Liver (tissue), 9 donors: ENCODE results near the gene CEP250. TPM values are rescaled to one million over a fixed set of nuclear protein-coding genes. Genes with fewer than 3 reads are reported as not detected.

Source experiments
- DNase-seq: peaks from one replicate; pipeline ENCODE4 v3.0.0-alpha.2; 2017; ENCODE audit warnings: low spot score
- H3K27ac ChIP-seq, 2 donors: one replicate each; pipeline ENCODE4 v1.7.0; 2013; ENCODE audit warnings: inconsistent platforms in 2 of 2, low read length in 2 of 2, control low read depth in 1 of 2, low read depth in 1 of 2, mild to moderate bottlenecking in 1 of 2
- H3K27me3 ChIP-seq, 4 donors: one replicate each; pipeline versions ENCODE4 v1.6.1 to v1.7.0; 2013; ENCODE audit warnings: low read length in 3 of 4, inconsistent platforms in 1 of 4, mild to moderate bottlenecking in 1 of 4, moderate library complexity in 1 of 4; ENCODE audit not compliant: control insufficient read depth in 4 of 4, insufficient read depth in 4 of 4
- H3K36me3 ChIP-seq, 4 donors: one replicate each; pipeline versions ENCODE4 v1.6.1 to v1.7.0; 2013; ENCODE audit warnings: low read length in 3 of 4, mild to moderate bottlenecking in 3 of 4, low read depth in 1 of 4, moderate library complexity in 1 of 4; ENCODE audit not compliant: control insufficient read depth in 4 of 4, insufficient read depth in 3 of 4
- H3K4me1 ChIP-seq, 4 donors: one replicate each; pipeline versions ENCODE4 v1.6.1 to v1.7.0; 2013; ENCODE audit warnings: low read length in 3 of 4, mild to moderate bottlenecking in 3 of 4, moderate library complexity in 1 of 4; ENCODE audit not compliant: control insufficient read depth in 4 of 4, insufficient read depth in 4 of 4
- H3K4me3 ChIP-seq, 3 donors: one replicate each; pipeline versions ENCODE4 v1.6.1 to v1.7.0; 2013; ENCODE audit warnings: low read length in 3 of 3, control low read depth in 1 of 3, low read depth in 1 of 3, mild to moderate bottlenecking in 1 of 3
- H3K9ac ChIP-seq, 2 donors: one replicate each; pipeline ENCODE4 v1.7.0; 2013; ENCODE audit warnings: low read length in 2 of 2, mild to moderate bottlenecking in 2 of 2, moderate library complexity in 2 of 2, control low read depth in 1 of 2, low read depth in 1 of 2
- H3K9me3 ChIP-seq, 4 donors: one replicate each; pipeline versions ENCODE4 v1.6.1 to v1.7.0; 2013; ENCODE audit warnings: low read length in 3 of 4; ENCODE audit not compliant: control insufficient read depth in 4 of 4
- EGR1 ChIP-seq, 2 donors: IDR thresholded peaks; 2 replicates each; pipeline ENCODE4 v1.6.1; 2016 to 2018; ENCODE audit warnings: antibody characterized with exemption in 2 of 2, low read depth in 2 of 2
- FOXA1 ChIP-seq: IDR thresholded peaks from 2 replicates; pipeline ENCODE4 v1.6.1; 2016; ENCODE audit warnings: antibody characterized with exemption
- FOXA2 ChIP-seq: IDR thresholded peaks from 2 replicates; pipeline ENCODE4 v1.6.1; 2016; ENCODE audit warnings: antibody characterized with exemption
- GABPA ChIP-seq, 2 donors: IDR thresholded peaks in 1 of 2; conservative IDR thresholded peaks in 1 of 2; 2 replicates each; pipeline ENCODE4 v1.6.1; 2016; ENCODE audit warnings: antibody characterized with exemption in 2 of 2, mild to moderate bottlenecking in 1 of 2, moderate library complexity in 1 of 2
- HNF4A ChIP-seq, 2 donors: conservative IDR thresholded peaks; 2 replicates each; pipeline ENCODE4 v1.6.1; 2016; ENCODE audit warnings: antibody characterized with exemption in 2 of 2, mild to moderate bottlenecking in 2 of 2
- JUND ChIP-seq, 2 donors: IDR thresholded peaks; 2 replicates each; pipeline ENCODE4 v1.6.1; 2016; ENCODE audit warnings: antibody characterized with exemption in 2 of 2
- NR2F2 ChIP-seq: IDR thresholded peaks from 2 replicates; pipeline ENCODE4 v1.6.1; 2016; ENCODE audit warnings: antibody characterized with exemption
- TAF1 ChIP-seq: conservative IDR thresholded peaks from 2 replicates; pipeline ENCODE4 v1.6.1; 2016; ENCODE audit warnings: antibody characterized with exemption, mild to moderate bottlenecking
- YY1 ChIP-seq: IDR thresholded peaks from 2 replicates; pipeline ENCODE4 v1.6.1; 2016; ENCODE audit warnings: antibody characterized with exemption, mild to moderate bottlenecking
- WGBS: extraction: QIAGEN DNeasy Blood & Tissue Kit; methylation state at CpG from one replicate; pipeline ENCODE4 v1.1.7; 2013; 5-methylcytosine and 5-hydroxymethylcytosine counted together
- polyA plus RNA-seq, 2 donors: library from polyadenylated mRNA; stranded (reverse) in 1 of 2; unstranded in 1 of 2; fragments of 200-250 nt in 1 of 2; fragments of >200 nt in 1 of 2; fragmentation: Nextera tagmentation in 1 of 2; extraction: Ambion mirVana in 1 of 2; gene quantifications; one replicate each; pipeline versions ENCODE4 v1.2.1 to v1.2.3, GENCODE V29; 2013 to 2015
- total RNA-seq, 2 donors: library from RNA; depleted of rRNA; stranded (reverse); fragments of >200 nt; gene quantifications; one replicate each; pipeline ENCODE4 v1.2.3, GENCODE V29; 2014
- TF ChIP-seq, protein P1 (sequence below): IDR thresholded peaks from 2 replicates; pipeline ENCODE4 v1.6.1; 2016; ENCODE audit warnings: antibody characterized with exemption
- TF ChIP-seq, protein P2 (sequence below): IDR thresholded peaks from 2 replicates; pipeline ENCODE4 v1.6.1; 2016; ENCODE audit warnings: antibody characterized with exemption, mild to moderate bottlenecking
- TF ChIP-seq, protein P3 (sequence below): IDR thresholded peaks from 2 replicates; pipeline ENCODE4 v1.6.1; 2016; ENCODE audit warnings: antibody characterized with exemption
- TF ChIP-seq, protein P4 (sequence below): IDR thresholded peaks from 2 replicates; pipeline ENCODE4 v1.6.1; 2016; ENCODE audit warnings: antibody characterized with exemption
- donor health status: healthy.
- donor health status: healthy.
- donor health status: healthy.
- donor health status: healthy.
- donor health status: healthy.

CEP250 gene
- total and polyA plus RNA-seq, 4 donors: 3.4 to 13.3 (median 8.3) TPM

DNA sequence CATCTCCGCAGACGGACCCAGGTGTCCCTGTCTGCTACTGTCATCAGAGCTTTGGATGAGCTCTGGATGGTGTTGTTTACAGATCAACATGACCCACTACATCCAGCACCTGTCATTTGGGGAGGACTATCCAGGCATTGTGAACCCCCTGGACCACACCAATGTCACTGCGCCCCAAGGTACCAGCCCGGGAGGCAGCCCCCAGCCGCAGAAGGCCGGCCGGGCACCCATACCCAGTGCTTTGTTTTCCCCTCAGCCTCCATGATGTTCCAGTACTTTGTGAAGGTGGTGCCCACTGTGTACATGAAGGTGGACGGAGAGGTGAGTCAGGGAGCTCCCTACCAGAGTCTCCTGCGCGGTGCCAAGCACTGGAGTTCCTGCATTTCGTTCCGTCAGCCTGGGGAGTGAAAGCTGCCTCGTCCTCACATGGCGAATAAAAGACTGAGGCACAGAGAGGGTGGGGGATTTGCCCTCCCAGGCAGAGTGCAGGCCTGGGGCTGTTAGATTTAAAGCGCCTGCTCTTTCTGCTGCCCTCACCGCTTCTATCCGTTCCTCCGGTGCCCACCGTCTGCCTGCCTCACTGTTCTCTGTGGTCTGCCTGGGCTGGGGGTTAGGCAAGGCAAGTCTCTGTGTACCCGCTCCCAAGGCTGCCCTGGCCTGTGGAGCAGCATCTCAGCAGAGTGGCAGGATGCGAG lies 100.7 kb downstream of the CEP250 start:
- no peak for DNase-seq
- no peak overlapping the region for H3K9ac ChIP-seq
- no peaks in the 10 kb centered on the region for H3K9me3 ChIP-seq
- H3K27me3 ChIP-seq: no peaks in the 10 kb centered on the region
- no peaks in the 10 kb centered on the region for H3K4me1 ChIP-seq
- no peak overlapping the region for H3K4me3 ChIP-seq
- WGBS: 97% methylated on average over 21 of the region's 21 CpGs
- H3K36me3 ChIP-seq: peaks cover 6 to 51% (median 40%) of the 10 kb centered on the region in 4 donors
- H3K27ac ChIP-seq: no peak overlapping the region
- no peak for TF ChIP-seq FOXA1
- TF ChIP-seq, protein P1, sequence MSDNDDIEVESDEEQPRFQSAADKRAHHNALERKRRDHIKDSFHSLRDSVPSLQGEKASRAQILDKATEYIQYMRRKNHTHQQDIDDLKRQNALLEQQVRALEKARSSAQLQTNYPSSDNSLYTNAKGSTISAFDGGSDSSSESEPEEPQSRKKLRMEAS: no peak
- TF ChIP-seq EGR1 (IDR thresholded peaks at IDR 0.05; ENCODE audit: low read depth in 2 of 2): no peak
- TF ChIP-seq, protein P2, sequence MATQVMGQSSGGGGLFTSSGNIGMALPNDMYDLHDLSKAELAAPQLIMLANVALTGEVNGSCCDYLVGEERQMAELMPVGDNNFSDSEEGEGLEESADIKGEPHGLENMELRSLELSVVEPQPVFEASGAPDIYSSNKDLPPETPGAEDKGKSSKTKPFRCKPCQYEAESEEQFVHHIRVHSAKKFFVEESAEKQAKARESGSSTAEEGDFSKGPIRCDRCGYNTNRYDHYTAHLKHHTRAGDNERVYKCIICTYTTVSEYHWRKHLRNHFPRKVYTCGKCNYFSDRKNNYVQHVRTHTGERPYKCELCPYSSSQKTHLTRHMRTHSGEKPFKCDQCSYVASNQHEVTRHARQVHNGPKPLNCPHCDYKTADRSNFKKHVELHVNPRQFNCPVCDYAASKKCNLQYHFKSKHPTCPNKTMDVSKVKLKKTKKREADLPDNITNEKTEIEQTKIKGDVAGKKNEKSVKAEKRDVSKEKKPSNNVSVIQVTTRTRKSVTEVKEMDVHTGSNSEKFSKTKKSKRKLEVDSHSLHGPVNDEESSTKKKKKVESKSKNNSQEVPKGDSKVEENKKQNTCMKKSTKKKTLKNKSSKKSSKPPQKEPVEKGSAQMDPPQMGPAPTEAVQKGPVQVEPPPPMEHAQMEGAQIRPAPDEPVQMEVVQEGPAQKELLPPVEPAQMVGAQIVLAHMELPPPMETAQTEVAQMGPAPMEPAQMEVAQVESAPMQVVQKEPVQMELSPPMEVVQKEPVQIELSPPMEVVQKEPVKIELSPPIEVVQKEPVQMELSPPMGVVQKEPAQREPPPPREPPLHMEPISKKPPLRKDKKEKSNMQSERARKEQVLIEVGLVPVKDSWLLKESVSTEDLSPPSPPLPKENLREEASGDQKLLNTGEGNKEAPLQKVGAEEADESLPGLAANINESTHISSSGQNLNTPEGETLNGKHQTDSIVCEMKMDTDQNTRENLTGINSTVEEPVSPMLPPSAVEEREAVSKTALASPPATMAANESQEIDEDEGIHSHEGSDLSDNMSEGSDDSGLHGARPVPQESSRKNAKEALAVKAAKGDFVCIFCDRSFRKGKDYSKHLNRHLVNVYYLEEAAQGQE: no peak
- TF ChIP-seq, protein P3, sequence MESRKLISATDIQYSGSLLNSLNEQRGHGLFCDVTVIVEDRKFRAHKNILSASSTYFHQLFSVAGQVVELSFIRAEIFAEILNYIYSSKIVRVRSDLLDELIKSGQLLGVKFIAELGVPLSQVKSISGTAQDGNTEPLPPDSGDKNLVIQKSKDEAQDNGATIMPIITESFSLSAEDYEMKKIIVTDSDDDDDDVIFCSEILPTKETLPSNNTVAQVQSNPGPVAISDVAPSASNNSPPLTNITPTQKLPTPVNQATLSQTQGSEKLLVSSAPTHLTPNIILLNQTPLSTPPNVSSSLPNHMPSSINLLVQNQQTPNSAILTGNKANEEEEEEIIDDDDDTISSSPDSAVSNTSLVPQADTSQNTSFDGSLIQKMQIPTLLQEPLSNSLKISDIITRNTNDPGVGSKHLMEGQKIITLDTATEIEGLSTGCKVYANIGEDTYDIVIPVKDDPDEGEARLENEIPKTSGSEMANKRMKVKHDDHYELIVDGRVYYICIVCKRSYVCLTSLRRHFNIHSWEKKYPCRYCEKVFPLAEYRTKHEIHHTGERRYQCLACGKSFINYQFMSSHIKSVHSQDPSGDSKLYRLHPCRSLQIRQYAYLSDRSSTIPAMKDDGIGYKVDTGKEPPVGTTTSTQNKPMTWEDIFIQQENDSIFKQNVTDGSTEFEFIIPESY: no peak
- TF ChIP-seq TAF1: no peak
- TF ChIP-seq HNF4A (conservative IDR thresholded peaks at IDR 0.05): no peak

DNA sequence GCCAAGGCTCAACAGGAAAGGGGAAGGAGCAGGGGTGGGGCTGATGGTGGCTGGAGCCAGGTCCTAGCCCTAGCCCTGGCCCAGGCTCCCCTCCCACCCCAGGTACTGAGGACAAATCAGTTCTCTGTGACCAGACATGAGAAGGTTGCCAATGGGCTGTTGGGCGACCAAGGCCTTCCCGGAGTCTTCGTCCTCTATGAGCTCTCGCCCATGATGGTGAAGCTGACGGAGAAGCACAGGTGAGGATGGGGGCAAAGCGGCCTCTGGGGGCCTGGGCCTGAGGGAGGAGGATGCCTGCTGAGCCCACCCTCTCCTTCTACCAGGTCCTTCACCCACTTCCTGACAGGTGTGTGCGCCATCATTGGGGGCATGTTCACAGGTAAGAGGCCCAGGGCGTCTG lies 101.5 kb downstream of the CEP250 start:
- H3K27ac ChIP-seq: no peak overlapping the region
- peaks cover 6 to 44% (median 35%) of the 10 kb centered on the region in 4 donors for H3K36me3 ChIP-seq
- H3K4me3 ChIP-seq: no peak overlapping the region
- TF ChIP-seq, protein P1: no peak
- TF ChIP-seq EGR1 (IDR thresholded peaks at IDR 0.05; ENCODE audit: low read depth in 2 of 2) (no peak), NR2F2 (no peak), GABPA (IDR thresholded peaks at IDR 0.05 in 1 of 2, conservative IDR thresholded peaks at IDR 0.05 in 1 of 2) (no peak), FOXA2 (no peak), FOXA1 (no peak), HNF4A (conservative IDR thresholded peaks at IDR 0.05) (no peak), JUND (IDR thresholded peaks at IDR 0.05) (no peak), TAF1 (no peak), YY1 (no peak)
- TF ChIP-seq, protein P4, sequence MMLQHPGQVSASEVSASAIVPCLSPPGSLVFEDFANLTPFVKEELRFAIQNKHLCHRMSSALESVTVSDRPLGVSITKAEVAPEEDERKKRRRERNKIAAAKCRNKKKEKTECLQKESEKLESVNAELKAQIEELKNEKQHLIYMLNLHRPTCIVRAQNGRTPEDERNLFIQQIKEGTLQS: no peak
- TF ChIP-seq, protein P3: no peak
- H3K9me3 ChIP-seq: no peaks in the 10 kb centered on the region
- no peaks in the 10 kb centered on the region for H3K4me1 ChIP-seq
- 99% methylated on average over 8 of the region's 8 CpGs for WGBS
- DNase-seq: no peak
- H3K27me3 ChIP-seq: no peaks in the 10 kb centered on the region
- no peak overlapping the region for H3K9ac ChIP-seq
